ENCODE results near the gene PCSK4. TPM values are rescaled to one million over a fixed set of nuclear protein-coding genes. Genes with fewer than 3 reads are reported as not detected.

PCSK4 gene
- total and polyA plus RNA-seq, 2 donors (not counting 3 experiments of a cell fraction or from before 2014, with no cell fraction given), result 1.2 to 1.7 TPM

DNA sequence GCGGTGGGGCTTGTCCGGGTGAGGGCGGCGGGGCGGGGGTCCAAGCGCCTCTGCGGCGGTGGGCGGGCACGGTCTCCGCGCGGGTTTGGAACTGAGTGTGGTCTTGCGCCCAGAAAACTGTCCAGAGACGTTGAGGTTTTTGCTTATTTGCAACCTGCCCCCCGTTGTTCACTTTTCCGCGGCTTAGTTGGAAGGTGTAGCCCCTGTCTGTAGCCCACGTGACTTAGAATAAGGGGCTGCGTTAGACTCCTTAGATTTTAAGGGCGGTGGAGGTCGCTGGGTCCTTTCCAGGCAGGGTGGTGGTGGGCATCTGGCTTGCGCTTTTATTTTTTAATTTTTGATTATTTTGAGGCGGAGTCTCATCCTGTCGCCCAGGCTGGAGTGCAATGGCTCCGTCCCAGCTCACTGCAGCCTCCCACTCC lies 51.2 kb downstream of the PCSK4 start:
- POLR2A ChIA-PET, result no interaction called here
- Histone ChIP-seq H4K20me1 (replicated peaks; ENCODE audit: control insufficient read depth, extremely low read depth, insufficient read depth, low read length) (no peaks in the 10 kb centered on the region), H3K4me2 (ENCODE audit: insufficient read depth, low read length) (peak overlapping the region; percentile 58), H3K27me3 (ENCODE audit: control insufficient read depth in 2 of 2, insufficient read depth in 2 of 2, low read length in 2 of 2) (no peaks in the 10 kb centered on the region), H3K9me3 (replicated peaks; ENCODE audit: control insufficient read depth, insufficient read depth, low read length) (no peaks in the 10 kb centered on the region), H2AFZ (ENCODE audit: low read depth, low read length) (no peak overlapping the region), H3K27ac (ENCODE audit: insufficient read depth, low read depth, low read length) (peak overlapping the region; percentile 89), H3K79me2 (ENCODE audit: control insufficient read depth, insufficient read depth, low read length) (peaks cover 34% of the 10 kb centered on the region), H3K4me1 (ENCODE audit: control insufficient read depth, extremely low read depth, insufficient read depth, low read length) (peaks cover 6% of the 10 kb centered on the region), H3K9me1 (replicated peaks; ENCODE audit: control insufficient read depth, extremely low read depth, insufficient read depth, low read length) (no peaks in the 10 kb centered on the region), H3K9ac (replicated peaks; ENCODE audit: extremely low read depth, insufficient read depth, low read length) (peak overlapping the region; percentile 91), H3K36me3 (ENCODE audit: control insufficient read depth in 2 of 2, extremely low read depth in 1 of 2, insufficient read depth in 2 of 2, low read length in 2 of 2) (peaks cover 7 to 29% of the 10 kb centered on the region in 2 experiments), H3K4me3 (replicated peaks in 1 of 3; ENCODE audit: insufficient read depth in 1 of 3, low read depth in 1 of 3, low read length in 3 of 3) (peak overlapping the region; percentile 75 to 89 (median 85))
- no TSS peak for BruUV-seq (replicated peaks)
- intact Hi-C loops (cut with micrococcal nuclease), result loop anchor here (1.0 to 2.0 kb wide), 3 partner anchors 24 to 160 kb away; partner anchors contain the start of gene DAZAP1
- DNase-seq (ENCODE audit: low read depth, low spot score) (peak; percentile 18), FAIRE-seq (peak; percentile 42)
- dilution Hi-C loops (cut with MboI; ENCODE audit: extremely low pct_ligation_motif_present, low sequenced_read_pairs), result no loop called here
- CTCF ChIA-PET, result no interaction called here
- TF ChIP-seq EZH2 (IDR thresholded peaks at IDR 0.05; ENCODE audit: borderline replicate concordance, low read depth, low read length, severe bottlenecking), result no peak
- TF ChIP-seq, protein P1, sequence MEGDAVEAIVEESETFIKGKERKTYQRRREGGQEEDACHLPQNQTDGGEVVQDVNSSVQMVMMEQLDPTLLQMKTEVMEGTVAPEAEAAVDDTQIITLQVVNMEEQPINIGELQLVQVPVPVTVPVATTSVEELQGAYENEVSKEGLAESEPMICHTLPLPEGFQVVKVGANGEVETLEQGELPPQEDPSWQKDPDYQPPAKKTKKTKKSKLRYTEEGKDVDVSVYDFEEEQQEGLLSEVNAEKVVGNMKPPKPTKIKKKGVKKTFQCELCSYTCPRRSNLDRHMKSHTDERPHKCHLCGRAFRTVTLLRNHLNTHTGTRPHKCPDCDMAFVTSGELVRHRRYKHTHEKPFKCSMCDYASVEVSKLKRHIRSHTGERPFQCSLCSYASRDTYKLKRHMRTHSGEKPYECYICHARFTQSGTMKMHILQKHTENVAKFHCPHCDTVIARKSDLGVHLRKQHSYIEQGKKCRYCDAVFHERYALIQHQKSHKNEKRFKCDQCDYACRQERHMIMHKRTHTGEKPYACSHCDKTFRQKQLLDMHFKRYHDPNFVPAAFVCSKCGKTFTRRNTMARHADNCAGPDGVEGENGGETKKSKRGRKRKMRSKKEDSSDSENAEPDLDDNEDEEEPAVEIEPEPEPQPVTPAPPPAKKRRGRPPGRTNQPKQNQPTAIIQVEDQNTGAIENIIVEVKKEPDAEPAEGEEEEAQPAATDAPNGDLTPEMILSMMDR (IDR thresholded peaks at IDR 0.05; ENCODE audit: extremely low read depth in 1 of 2, insufficient read depth in 1 of 2, low read depth in 1 of 2, low read length in 2 of 2), result no peak
- no peak for TF ChIP-seq POLR2A (IDR thresholded peaks at IDR 0.05; ENCODE audit: low read depth, low read length)
- TF ChIP-seq, protein P2, sequence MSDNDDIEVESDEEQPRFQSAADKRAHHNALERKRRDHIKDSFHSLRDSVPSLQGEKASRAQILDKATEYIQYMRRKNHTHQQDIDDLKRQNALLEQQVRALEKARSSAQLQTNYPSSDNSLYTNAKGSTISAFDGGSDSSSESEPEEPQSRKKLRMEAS (IDR thresholded peaks at IDR 0.05; ENCODE audit: insufficient read depth, insufficient read length), result no peak
- no peak for TF ChIP-seq FOS (IDR thresholded peaks at IDR 0.05; ENCODE audit: borderline replicate concordance, insufficient read depth, low read length)

All from endothelial cell of umbilical vein (primary cell).